Natural killer cell treated with Interleukin-12 subunit alpha and Interleukin-12 subunit beta and Interleukin-15 and Interleukin-18, amount 100 ng/mL, for 72 hours (primary cell): Measurements from ENCODE around the gene WHRN. TPM values are rescaled to one million over a fixed set of nuclear protein-coding genes. Genes with fewer than 3 reads are reported as not detected.

ENCODE experiments used
- ATAC-seq, 2 donors: fragments of 150-1000 bp; cut with Tn5 transposase in 1 of 2; sonication (Bioruptor Pico), chemical (Tn5 transposase) in 1 of 2; 2 replicates each; pipeline ENCODE4 v1.10.0; 2021
- DNase-seq: peaks from one replicate; pipeline ENCODE4 v3.0.0; 2022; ENCODE audit warnings: low spot score
- H3K27ac Mint-ChIP-seq, 2 donors: 1 replicate in 1 of 2; 2 replicates in 1 of 2; pipeline ENCODE4 v1.8.0; 2022; ENCODE audit warnings: mixed read lengths in 2 of 2, mild to moderate bottlenecking in 1 of 2, moderate library complexity in 1 of 2
- H3K27me3 Mint-ChIP-seq, 2 donors: 1 replicate in 1 of 2; 2 replicates in 1 of 2; pipeline ENCODE4 v1.8.0; 2022; ENCODE audit warnings: mixed read lengths in 2 of 2
- H3K36me3 Mint-ChIP-seq: one replicate; pipeline ENCODE4 v1.8.0; 2022; ENCODE audit warnings: mixed read lengths
- H3K4me1 Mint-ChIP-seq, 2 donors: 1 replicate in 1 of 2; 2 replicates in 1 of 2; pipeline ENCODE4 v1.8.0; 2022; ENCODE audit warnings: low read depth in 2 of 2, mixed read lengths in 2 of 2, mild to moderate bottlenecking in 1 of 2
- H3K4me3 Mint-ChIP-seq: one replicate; pipeline ENCODE4 v1.8.0; 2022; ENCODE audit warnings: mixed read lengths
- H3K9me3 Mint-ChIP-seq: 2 replicates; pipeline ENCODE4 v1.8.0; 2022; ENCODE audit warnings: mixed read lengths
- total RNA-seq, 2 donors: library from RNA; stranded (reverse); gene quantifications; one replicate each; pipeline ENCODE4 v1.2.3, GENCODE V29; 2022

Gene WHRN
- total RNA-seq, 2 donors from 2014 or later: 1.1 to 2.4 TPM

- no peak for ATAC-seq
- Mint-ChIP-seq H3K27ac (peak overlapping the region in 1 of 2 donors; percentile 58), H3K4me1 (peaks cover 6 to 7% of the 10 kb centered on the region in 2 donors), H3K27me3 (peaks cover 3 to 5% of the 10 kb centered on the region in 2 donors), H3K9me3 (no peaks in the 10 kb centered on the region), H3K36me3 (no peaks in the 10 kb centered on the region), H3K4me3 (no peak overlapping the region)
- no peak for DNase-seq
Observed at GRCh38 chr9:114480746-114481435, 24.4 kb downstream of the WHRN start.

GRCh38 chr9:114478871-114479270 lies 26.4 kb downstream of the WHRN start:
- peaks cover 0 to 11% of the 10 kb centered on the region in 2 donors for H3K4me1 Mint-ChIP-seq

GRCh38 chr9:114478459-114478858 lies 26.8 kb downstream of the WHRN start:
- H3K27ac Mint-ChIP-seq: no peak overlapping the region
- H3K36me3 Mint-ChIP-seq: no peaks in the 10 kb centered on the region
- H3K4me1 Mint-ChIP-seq: peaks cover 0 to 11% of the 10 kb centered on the region in 2 donors
- ATAC-seq (no peak), DNase-seq (no peak)
- H3K27me3 Mint-ChIP-seq: peaks cover 3 to 5% of the 10 kb centered on the region in 2 donors
- no peaks in the 10 kb centered on the region for H3K9me3 Mint-ChIP-seq
- H3K4me3 Mint-ChIP-seq: no peak overlapping the region

More at GRCh38 chr9:114478871-114479270, 26.4 kb downstream of the WHRN start:
- ATAC-seq (no peak), DNase-seq (no peak)
- H3K36me3 Mint-ChIP-seq: no peaks in the 10 kb centered on the region
- peaks cover 3 to 5% of the 10 kb centered on the region in 2 donors for H3K27me3 Mint-ChIP-seq
- H3K9me3 Mint-ChIP-seq: no peaks in the 10 kb centered on the region
- no peak overlapping the region for H3K4me3 Mint-ChIP-seq
- H3K27ac Mint-ChIP-seq: no peak overlapping the region

- DNase-seq: no peak
- Mint-ChIP-seq H3K27ac (no peak overlapping the region), H3K4me1 (peaks cover 0 to 11% of the 10 kb centered on the region in 2 donors)
Observed at GRCh38 chr9:114477642-114478041, 27.6 kb downstream of the WHRN start.

GRCh38 chr9:114476891-114477469 lies 28.3 kb downstream of the WHRN start:
- Mint-ChIP-seq H3K4me3 (no peak overlapping the region), H3K27ac (no peak overlapping the region), H3K9me3 (no peaks in the 10 kb centered on the region), H3K27me3 (peaks cover 3 to 5% of the 10 kb centered on the region in 2 donors), H3K4me1 (peaks cover 0 to 11% of the 10 kb centered on the region in 2 donors), H3K36me3 (no peaks in the 10 kb centered on the region)
- DNase-seq: no peak
- no peak for ATAC-seq

More at GRCh38 chr9:114477642-114478041, 27.6 kb downstream of the WHRN start:
- Mint-ChIP-seq H3K27me3 (peaks cover 3 to 5% of the 10 kb centered on the region in 2 donors), H3K9me3 (no peaks in the 10 kb centered on the region), H3K4me3 (no peak overlapping the region), H3K36me3 (no peaks in the 10 kb centered on the region)
- ATAC-seq: no peak

- no peak overlapping the region for H3K4me3 Mint-ChIP-seq
- no peak overlapping the region for H3K27ac Mint-ChIP-seq
- H3K36me3 Mint-ChIP-seq: no peaks in the 10 kb centered on the region
- peaks cover 0 to 8% of the 10 kb centered on the region in 2 donors for H3K4me1 Mint-ChIP-seq
- no peak for DNase-seq
- no peak for ATAC-seq
- H3K27me3 Mint-ChIP-seq: peaks cover 0 to 5% of the 10 kb centered on the region in 2 donors
- no peaks in the 10 kb centered on the region for H3K9me3 Mint-ChIP-seq
Observed at GRCh38 chr9:114475412-114476135, 29.7 kb downstream of the WHRN start.

GRCh38 chr9:114474425-114474824 lies 30.8 kb downstream of the WHRN start:
- H3K27ac Mint-ChIP-seq: peak overlapping the region in 1 of 2 donors; percentile 1
- no peaks in the 10 kb centered on the region for H3K9me3 Mint-ChIP-seq
- no peaks in the 10 kb centered on the region for H3K36me3 Mint-ChIP-seq
- H3K4me1 Mint-ChIP-seq: peaks cover 0 to 8% of the 10 kb centered on the region in 2 donors
- H3K4me3 Mint-ChIP-seq: no peak overlapping the region
- H3K27me3 Mint-ChIP-seq: peaks cover 0 to 5% of the 10 kb centered on the region in 2 donors
- ATAC-seq: no peak
- no peak for DNase-seq

- Mint-ChIP-seq H3K27me3 (peaks cover 0 to 5% of the 10 kb centered on the region in 2 donors), H3K4me1 (peaks cover 0 to 8% of the 10 kb centered on the region in 2 donors), H3K36me3 (no peaks in the 10 kb centered on the region), H3K27ac (no peak overlapping the region), H3K9me3 (no peaks in the 10 kb centered on the region), H3K4me3 (no peak overlapping the region)
- DNase-seq (no peak), ATAC-seq (no peak)
Observed at GRCh38 chr9:114473447-114473801, 31.8 kb downstream of the WHRN start.

GRCh38 chr9:114472765-114473446 lies 32.4 kb downstream of the WHRN start:
- DNase-seq (no peak), ATAC-seq (no peak)
- no peak overlapping the region for H3K27ac Mint-ChIP-seq
- H3K36me3 Mint-ChIP-seq: no peaks in the 10 kb centered on the region
- H3K9me3 Mint-ChIP-seq: no peaks in the 10 kb centered on the region
- peaks cover 0 to 5% of the 10 kb centered on the region in 2 donors for H3K27me3 Mint-ChIP-seq
- H3K4me3 Mint-ChIP-seq: no peak overlapping the region
- peaks cover 0 to 8% of the 10 kb centered on the region in 2 donors for H3K4me1 Mint-ChIP-seq

GRCh38 chr9:114471157-114471556 lies 34.1 kb downstream of the WHRN start:
- Mint-ChIP-seq H3K4me1 (peaks cover 0 to 8% of the 10 kb centered on the region in 2 donors), H3K4me3 (no peak overlapping the region), H3K27me3 (no peaks in the 10 kb centered on the region), H3K36me3 (no peaks in the 10 kb centered on the region), H3K27ac (no peak overlapping the region), H3K9me3 (no peaks in the 10 kb centered on the region)
- DNase-seq (no peak), ATAC-seq (no peak)

- ATAC-seq: no peak
- Mint-ChIP-seq H3K27ac (no peak overlapping the region), H3K36me3 (no peaks in the 10 kb centered on the region), H3K27me3 (no peaks in the 10 kb centered on the region), H3K4me3 (no peak overlapping the region), H3K4me1 (peaks cover 0 to 8% of the 10 kb centered on the region in 2 donors), H3K9me3 (no peaks in the 10 kb centered on the region)
- no peak for DNase-seq
Observed at GRCh38 chr9:114470581-114470980, 34.7 kb downstream of the WHRN start.

GRCh38 chr9:114470121-114470520 lies 35.2 kb downstream of the WHRN start:
- no peaks in the 10 kb centered on the region for H3K36me3 Mint-ChIP-seq
- no peak overlapping the region for H3K4me3 Mint-ChIP-seq
- no peak for ATAC-seq
- H3K4me1 Mint-ChIP-seq: peaks cover 0 to 4% of the 10 kb centered on the region in 2 donors
- H3K27ac Mint-ChIP-seq: no peak overlapping the region
- no peak for DNase-seq
- no peaks in the 10 kb centered on the region for H3K9me3 Mint-ChIP-seq
- no peaks in the 10 kb centered on the region for H3K27me3 Mint-ChIP-seq

GRCh38 chr9:114469091-114469853 lies 36.0 kb downstream of the WHRN start:
- no peak for ATAC-seq
- Mint-ChIP-seq H3K27me3 (no peaks in the 10 kb centered on the region), H3K4me3 (no peak overlapping the region), H3K36me3 (no peaks in the 10 kb centered on the region), H3K4me1 (no peaks in the 10 kb centered on the region), H3K27ac (no peak overlapping the region), H3K9me3 (no peaks in the 10 kb centered on the region)
- DNase-seq: no peak
